ENCODE measurements around the gene SORCS2.

The SORCS2 gene

DNA sequence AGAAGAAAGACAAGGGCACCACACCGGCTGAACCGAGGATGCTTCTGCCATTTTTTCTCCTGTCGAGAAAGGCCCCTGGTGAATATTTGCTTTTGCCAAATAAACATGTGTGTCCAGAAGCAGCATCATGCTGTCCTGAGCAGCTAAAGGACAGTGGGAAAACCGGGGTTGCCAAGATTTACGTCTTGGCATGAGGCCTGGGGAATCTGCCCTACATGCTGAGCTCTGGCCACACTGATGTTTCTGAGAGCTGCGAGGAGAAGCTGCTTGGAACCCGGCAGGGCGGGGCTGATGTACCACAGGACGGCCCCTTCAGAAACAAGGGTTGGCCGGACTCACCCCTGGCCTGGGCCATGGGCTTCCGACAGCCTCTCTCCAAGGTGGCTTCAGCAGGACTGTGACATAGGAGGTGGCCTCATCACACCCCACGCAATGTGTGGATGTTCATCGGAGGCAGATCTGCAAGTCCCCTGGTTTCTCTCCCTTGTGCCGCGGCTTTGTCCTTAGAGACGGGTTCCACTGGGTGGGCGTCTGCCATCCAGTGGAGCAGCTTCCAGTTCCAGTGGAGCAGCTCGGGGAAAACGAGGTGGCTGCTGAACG is 42.2 kb upstream of the SORCS2 start:
- no peak for TF ChIP-seq FOXP2 (optimal IDR thresholded peaks at IDR 0.05; ENCODE audit: borderline replicate concordance, extremely low read depth, extremely low read length, insufficient read depth)
- TF ChIP-seq POLR2AphosphoS5 (IDR thresholded peaks at IDR 0.05; ENCODE audit: low read depth, low read length), result no peak
- TF ChIP-seq TAF1 (IDR thresholded peaks at IDR 0.05; ENCODE audit: borderline replicate concordance, insufficient read depth, low read length), result no peak

GRCh38 chr4:7151668-7152227 is 40.6 kb upstream of the SORCS2 start:
- TF ChIP-seq, protein P1, sequence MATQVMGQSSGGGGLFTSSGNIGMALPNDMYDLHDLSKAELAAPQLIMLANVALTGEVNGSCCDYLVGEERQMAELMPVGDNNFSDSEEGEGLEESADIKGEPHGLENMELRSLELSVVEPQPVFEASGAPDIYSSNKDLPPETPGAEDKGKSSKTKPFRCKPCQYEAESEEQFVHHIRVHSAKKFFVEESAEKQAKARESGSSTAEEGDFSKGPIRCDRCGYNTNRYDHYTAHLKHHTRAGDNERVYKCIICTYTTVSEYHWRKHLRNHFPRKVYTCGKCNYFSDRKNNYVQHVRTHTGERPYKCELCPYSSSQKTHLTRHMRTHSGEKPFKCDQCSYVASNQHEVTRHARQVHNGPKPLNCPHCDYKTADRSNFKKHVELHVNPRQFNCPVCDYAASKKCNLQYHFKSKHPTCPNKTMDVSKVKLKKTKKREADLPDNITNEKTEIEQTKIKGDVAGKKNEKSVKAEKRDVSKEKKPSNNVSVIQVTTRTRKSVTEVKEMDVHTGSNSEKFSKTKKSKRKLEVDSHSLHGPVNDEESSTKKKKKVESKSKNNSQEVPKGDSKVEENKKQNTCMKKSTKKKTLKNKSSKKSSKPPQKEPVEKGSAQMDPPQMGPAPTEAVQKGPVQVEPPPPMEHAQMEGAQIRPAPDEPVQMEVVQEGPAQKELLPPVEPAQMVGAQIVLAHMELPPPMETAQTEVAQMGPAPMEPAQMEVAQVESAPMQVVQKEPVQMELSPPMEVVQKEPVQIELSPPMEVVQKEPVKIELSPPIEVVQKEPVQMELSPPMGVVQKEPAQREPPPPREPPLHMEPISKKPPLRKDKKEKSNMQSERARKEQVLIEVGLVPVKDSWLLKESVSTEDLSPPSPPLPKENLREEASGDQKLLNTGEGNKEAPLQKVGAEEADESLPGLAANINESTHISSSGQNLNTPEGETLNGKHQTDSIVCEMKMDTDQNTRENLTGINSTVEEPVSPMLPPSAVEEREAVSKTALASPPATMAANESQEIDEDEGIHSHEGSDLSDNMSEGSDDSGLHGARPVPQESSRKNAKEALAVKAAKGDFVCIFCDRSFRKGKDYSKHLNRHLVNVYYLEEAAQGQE (IDR thresholded peaks at IDR 0.05; ENCODE audit: insufficient read depth in 1 of 2, low read depth in 2 of 2, low read length in 2 of 2), result no peak
- TF ChIP-seq POLR2AphosphoS5 (IDR thresholded peaks at IDR 0.05; ENCODE audit: low read depth, low read length), result no peak
- no peak for TF ChIP-seq SIN3A (IDR thresholded peaks at IDR 0.05; ENCODE audit: borderline replicate concordance, insufficient read depth, low read length)
- TF ChIP-seq TAF1 (IDR thresholded peaks at IDR 0.05; ENCODE audit: borderline replicate concordance, insufficient read depth, low read length), result no peak
- TF ChIP-seq FOXP2 (optimal IDR thresholded peaks at IDR 0.05; ENCODE audit: borderline replicate concordance, extremely low read depth, extremely low read length, insufficient read depth), result no peak

GRCh38 chr4:7153711-7154110 is 38.6 kb upstream of the SORCS2 start:
- TF ChIP-seq TAF1 (IDR thresholded peaks at IDR 0.05; ENCODE audit: borderline replicate concordance, insufficient read depth, low read length), result no peak
- TF ChIP-seq SIN3A (IDR thresholded peaks at IDR 0.05; ENCODE audit: borderline replicate concordance, insufficient read depth, low read length), result no peak
- TF ChIP-seq, protein P1 (IDR thresholded peaks at IDR 0.05; ENCODE audit: insufficient read depth in 1 of 2, low read depth in 2 of 2, low read length in 2 of 2), result no peak
- no peak for TF ChIP-seq POLR2AphosphoS5 (IDR thresholded peaks at IDR 0.05; ENCODE audit: low read depth, low read length)
- TF ChIP-seq FOXP2 (optimal IDR thresholded peaks at IDR 0.05; ENCODE audit: borderline replicate concordance, extremely low read depth, extremely low read length, insufficient read depth), result no peak

GRCh38 chr4:7154351-7154981 is 37.9 kb upstream of the SORCS2 start:
- TF ChIP-seq TAF1 (IDR thresholded peaks at IDR 0.05; ENCODE audit: borderline replicate concordance, insufficient read depth, low read length) (no peak), SIN3A (IDR thresholded peaks at IDR 0.05; ENCODE audit: borderline replicate concordance, insufficient read depth, low read length) (no peak), FOXP2 (optimal IDR thresholded peaks at IDR 0.05; ENCODE audit: borderline replicate concordance, extremely low read depth, extremely low read length, insufficient read depth) (no peak), POLR2AphosphoS5 (IDR thresholded peaks at IDR 0.05; ENCODE audit: low read depth, low read length) (no peak)
- TF ChIP-seq, protein P1 (IDR thresholded peaks at IDR 0.05; ENCODE audit: insufficient read depth in 1 of 2, low read depth in 2 of 2, low read length in 2 of 2), result no peak

DNA sequence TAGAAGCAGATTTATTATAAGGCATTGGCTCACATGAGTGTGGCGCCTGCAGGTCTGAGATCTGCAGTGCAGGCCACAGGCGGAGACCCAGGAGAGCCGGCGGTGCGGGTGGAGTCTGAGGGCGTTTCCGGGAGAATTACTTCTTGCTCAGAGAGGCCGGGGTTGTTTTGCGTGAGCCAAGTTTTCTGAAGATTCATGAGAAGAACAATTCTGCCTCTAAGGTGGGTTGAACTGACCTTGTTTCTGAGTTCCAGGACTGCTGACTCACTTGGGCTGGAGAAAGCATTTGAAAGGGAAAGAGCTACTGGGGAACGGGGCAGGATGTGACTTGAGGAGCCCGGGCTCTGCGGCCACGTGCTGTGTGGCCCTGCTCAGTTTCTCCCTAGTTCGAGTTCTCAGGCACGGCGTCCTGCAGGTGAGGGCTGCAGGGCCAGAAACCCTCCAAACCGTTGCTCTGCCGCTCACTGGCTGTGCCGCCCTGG is 36.7 kb upstream of the SORCS2 start:
- TF ChIP-seq SIN3A (IDR thresholded peaks at IDR 0.05; ENCODE audit: borderline replicate concordance, insufficient read depth, low read length), result no peak
- TF ChIP-seq FOXP2 (optimal IDR thresholded peaks at IDR 0.05; ENCODE audit: borderline replicate concordance, extremely low read depth, extremely low read length, insufficient read depth), result no peak
- TF ChIP-seq POLR2AphosphoS5 (IDR thresholded peaks at IDR 0.05; ENCODE audit: low read depth, low read length), result no peak
- no peak for TF ChIP-seq TAF1 (IDR thresholded peaks at IDR 0.05; ENCODE audit: borderline replicate concordance, insufficient read depth, low read length)
- TF ChIP-seq, protein P1 (IDR thresholded peaks at IDR 0.05; ENCODE audit: insufficient read depth in 1 of 2, low read depth in 2 of 2, low read length in 2 of 2), result no peak

Measured in PFSK-1 (cell line).